ENCODE results near the gene OTULIN. TPM values are rescaled to one million over a fixed set of nuclear protein-coding genes. Genes with fewer than 3 reads are reported as not detected.

The OTULIN gene
- total and polyA plus RNA-seq, 2 experiments from 2014 or later = 24.3 to 43.9 TPM

GRCh38 chr5:14726066-14726838 lies 61.7 kb downstream of the OTULIN start:
- Histone ChIP-seq H3F3A (replicated peaks; ENCODE audit: low read depth) (no peaks in the 10 kb centered on the region), H3K79me2 (replicated peaks; ENCODE audit: insufficient read depth) (no peaks in the 10 kb centered on the region), H3K9me2 (ENCODE audit: insufficient read depth) (no peaks in the 10 kb centered on the region; the same call in 1 of the 2 replicates), H3K27me3 (ENCODE audit: insufficient read depth) (no peaks in the 10 kb centered on the region), H3K4me1 (ENCODE audit: insufficient read depth) (peaks cover 18% of the 10 kb centered on the region), H3K4me2 (no peak overlapping the region), H2AFZ (no peak overlapping the region), H3K27ac (ENCODE audit: low read depth) (no peak overlapping the region), H3K36me3 (ENCODE audit: insufficient read depth) (no peaks in the 10 kb centered on the region), H4K20me1 (replicated peaks; ENCODE audit: insufficient read depth) (no peaks in the 10 kb centered on the region), H3K4me3 (no peak overlapping the region)
- Mint-ChIP-seq H3K4me1 (peaks cover 38% of the 10 kb centered on the region), H3K27ac (peak overlapping the region; percentile 28), H3K4me3 (no peak overlapping the region), H3K9me3 (no peaks in the 10 kb centered on the region), H3K27me3 (ENCODE audit: insufficient read depth, low read depth, poor library complexity) (peaks cover 9% of the 10 kb centered on the region), H3K36me3 (ENCODE audit: low read depth) (peaks cover 1% of the 10 kb centered on the region; the same call in 1 of the 3 replicates)
- no peak for TF ChIP-seq NANOG (IDR thresholded peaks at IDR 0.05; ENCODE audit: borderline replicate concordance)
- TF ChIP-seq, protein P1, sequence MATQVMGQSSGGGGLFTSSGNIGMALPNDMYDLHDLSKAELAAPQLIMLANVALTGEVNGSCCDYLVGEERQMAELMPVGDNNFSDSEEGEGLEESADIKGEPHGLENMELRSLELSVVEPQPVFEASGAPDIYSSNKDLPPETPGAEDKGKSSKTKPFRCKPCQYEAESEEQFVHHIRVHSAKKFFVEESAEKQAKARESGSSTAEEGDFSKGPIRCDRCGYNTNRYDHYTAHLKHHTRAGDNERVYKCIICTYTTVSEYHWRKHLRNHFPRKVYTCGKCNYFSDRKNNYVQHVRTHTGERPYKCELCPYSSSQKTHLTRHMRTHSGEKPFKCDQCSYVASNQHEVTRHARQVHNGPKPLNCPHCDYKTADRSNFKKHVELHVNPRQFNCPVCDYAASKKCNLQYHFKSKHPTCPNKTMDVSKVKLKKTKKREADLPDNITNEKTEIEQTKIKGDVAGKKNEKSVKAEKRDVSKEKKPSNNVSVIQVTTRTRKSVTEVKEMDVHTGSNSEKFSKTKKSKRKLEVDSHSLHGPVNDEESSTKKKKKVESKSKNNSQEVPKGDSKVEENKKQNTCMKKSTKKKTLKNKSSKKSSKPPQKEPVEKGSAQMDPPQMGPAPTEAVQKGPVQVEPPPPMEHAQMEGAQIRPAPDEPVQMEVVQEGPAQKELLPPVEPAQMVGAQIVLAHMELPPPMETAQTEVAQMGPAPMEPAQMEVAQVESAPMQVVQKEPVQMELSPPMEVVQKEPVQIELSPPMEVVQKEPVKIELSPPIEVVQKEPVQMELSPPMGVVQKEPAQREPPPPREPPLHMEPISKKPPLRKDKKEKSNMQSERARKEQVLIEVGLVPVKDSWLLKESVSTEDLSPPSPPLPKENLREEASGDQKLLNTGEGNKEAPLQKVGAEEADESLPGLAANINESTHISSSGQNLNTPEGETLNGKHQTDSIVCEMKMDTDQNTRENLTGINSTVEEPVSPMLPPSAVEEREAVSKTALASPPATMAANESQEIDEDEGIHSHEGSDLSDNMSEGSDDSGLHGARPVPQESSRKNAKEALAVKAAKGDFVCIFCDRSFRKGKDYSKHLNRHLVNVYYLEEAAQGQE (IDR thresholded peaks at IDR 0.05; ENCODE audit: unreplicated experiment) = no peak
- TF ChIP-seq CREB1 (CRISPR knock-in tag; IDR thresholded peaks at IDR 0.05; ENCODE audit: low read depth) = no peak
- TF ChIP-seq, protein P2, sequence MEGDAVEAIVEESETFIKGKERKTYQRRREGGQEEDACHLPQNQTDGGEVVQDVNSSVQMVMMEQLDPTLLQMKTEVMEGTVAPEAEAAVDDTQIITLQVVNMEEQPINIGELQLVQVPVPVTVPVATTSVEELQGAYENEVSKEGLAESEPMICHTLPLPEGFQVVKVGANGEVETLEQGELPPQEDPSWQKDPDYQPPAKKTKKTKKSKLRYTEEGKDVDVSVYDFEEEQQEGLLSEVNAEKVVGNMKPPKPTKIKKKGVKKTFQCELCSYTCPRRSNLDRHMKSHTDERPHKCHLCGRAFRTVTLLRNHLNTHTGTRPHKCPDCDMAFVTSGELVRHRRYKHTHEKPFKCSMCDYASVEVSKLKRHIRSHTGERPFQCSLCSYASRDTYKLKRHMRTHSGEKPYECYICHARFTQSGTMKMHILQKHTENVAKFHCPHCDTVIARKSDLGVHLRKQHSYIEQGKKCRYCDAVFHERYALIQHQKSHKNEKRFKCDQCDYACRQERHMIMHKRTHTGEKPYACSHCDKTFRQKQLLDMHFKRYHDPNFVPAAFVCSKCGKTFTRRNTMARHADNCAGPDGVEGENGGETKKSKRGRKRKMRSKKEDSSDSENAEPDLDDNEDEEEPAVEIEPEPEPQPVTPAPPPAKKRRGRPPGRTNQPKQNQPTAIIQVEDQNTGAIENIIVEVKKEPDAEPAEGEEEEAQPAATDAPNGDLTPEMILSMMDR (conservative IDR thresholded peaks at IDR 0.05; ENCODE audit: low read depth in 2 of 2) = no peak
- TF ChIP-seq EZH2 (IDR thresholded peaks at IDR 0.05; ENCODE audit: low read depth, unreplicated experiment) = no peak
- DNase-seq (ENCODE audit: low spot score) = no peak
- no peak for ATAC-seq

- Histone ChIP-seq H3K27me3 (ENCODE audit: insufficient read depth) (no peaks in the 10 kb centered on the region), H3K4me2 (peak overlapping the region; percentile 67), H2AFZ (no peak overlapping the region), H3K79me2 (replicated peaks; ENCODE audit: insufficient read depth) (no peaks in the 10 kb centered on the region), H3K4me1 (ENCODE audit: insufficient read depth) (peaks cover 18% of the 10 kb centered on the region), H3K9me2 (ENCODE audit: insufficient read depth) (no peaks in the 10 kb centered on the region), H3K27ac (ENCODE audit: low read depth) (peak overlapping the region; percentile 70; the same call in 1 of the 2 replicates), H3K4me3 (peak overlapping the region; percentile 23; the same call in 1 of the 2 replicates), H4K20me1 (replicated peaks; ENCODE audit: insufficient read depth) (no peaks in the 10 kb centered on the region), H3F3A (replicated peaks; ENCODE audit: low read depth) (no peaks in the 10 kb centered on the region), H3K36me3 (ENCODE audit: insufficient read depth) (no peaks in the 10 kb centered on the region)
- TF ChIP-seq, protein P2 (conservative IDR thresholded peaks at IDR 0.05; ENCODE audit: low read depth in 2 of 2) = peak; percentile 95 to 99
- 0 out of 2 replicates have a peak, but pooled peaks have one; percentile 26 for TF ChIP-seq CREB1 (CRISPR knock-in tag; IDR thresholded peaks at IDR 0.05; ENCODE audit: low read depth)
- TF ChIP-seq, protein P1 (IDR thresholded peaks at IDR 0.05; ENCODE audit: unreplicated experiment) = no peak
- DNase-seq (ENCODE audit: low spot score) (peak; percentile 88), ATAC-seq (peak; percentile 53)
- peaks cover 9% of the 10 kb centered on the region for H3K27me3 Mint-ChIP-seq (ENCODE audit: insufficient read depth, low read depth, poor library complexity)
- no peak overlapping the region; the same call in 1 of the 2 replicates for H3K27ac Mint-ChIP-seq
- H3K9me3 Mint-ChIP-seq = no peaks in the 10 kb centered on the region
- peaks cover 38% of the 10 kb centered on the region for H3K4me1 Mint-ChIP-seq
- no peaks in the 10 kb centered on the region; the same call in 2 of the 3 replicates for H3K36me3 Mint-ChIP-seq (ENCODE audit: low read depth)
- H3K4me3 Mint-ChIP-seq = no peak overlapping the region
Measured at GRCh38 chr5:14727428-14727865, 62.9 kb downstream of the OTULIN start.

All from GM23338 (cell line).